Neural progenitor cell (in vitro differentiated cells): ENCODE measurements around the gene RASSF4. TPM values are rescaled to one million over a fixed set of nuclear protein-coding genes. Genes with fewer than 3 reads are reported as not detected.

ENCODE experiments used
- DNase-seq: peaks from one replicate; pipeline ENCODE4 v3.0.0-alpha.2; 2016; ENCODE audit warnings: low spot score
- H2AFZ ChIP-seq: fragments of 200-600 bp; sonication (generic); replicated peaks from 2 replicates; pipeline ENCODE4 v1.6.1; 2016; ENCODE audit warnings: antibody characterized with exemption
- H3F3A ChIP-seq: fragments of 200-600 bp; sonication (generic); 2 replicates; pipeline ENCODE4 v1.6.1; 2016; ENCODE audit warnings: antibody characterized with exemption, low read depth
- H3K27ac ChIP-seq: fragments of 200-600 bp; sonication (generic); 2 replicates; pipeline ENCODE4 v1.5.1; 2016; ENCODE audit warnings: mild to moderate bottlenecking
- H3K27me3 ChIP-seq: fragments of 200-600 bp; sonication (generic); 2 replicates; pipeline ENCODE4 v1.6.1; 2016; ENCODE audit warnings: mild to moderate bottlenecking, moderate library complexity
- H3K36me3 ChIP-seq: fragments of 200-600 bp; sonication (generic); 2 replicates; pipeline ENCODE4 v1.5.1; 2016
- H3K4me1 ChIP-seq: fragments of 200-600 bp; sonication (generic); 2 replicates; pipeline ENCODE4 v1.6.1; 2016; ENCODE audit warnings: mixed run types
- H3K4me2 ChIP-seq: fragments of 200-600 bp; sonication (generic); 2 replicates; pipeline ENCODE4 v1.6.1; 2016
- H3K4me3 ChIP-seq: fragments of 200-600 bp; sonication (generic); 2 replicates; pipeline ENCODE4 v1.5.1; 2016
- H3K79me2 ChIP-seq: fragments of 200-600 bp; sonication (generic); 2 replicates; pipeline ENCODE4 v1.6.1; 2016; ENCODE audit warnings: low read depth
- H3K9ac ChIP-seq: fragments of 200-600 bp; sonication (generic); 2 replicates; pipeline ENCODE4 v1.6.1; 2016
- H3K9me3 ChIP-seq: fragments of 200-600 bp; sonication (generic); 2 replicates; pipeline ENCODE4 v1.5.1; 2016; ENCODE audit warnings: low read depth
- H4K20me1 ChIP-seq: fragments of 200-600 bp; sonication (generic); 2 replicates; pipeline ENCODE4 v1.6.1; 2016; ENCODE audit warnings: low read depth
- H3K27ac Mint-ChIP-seq: 3 replicates; pipeline ENCODE4 v1.8.0; 2021; ENCODE audit warnings: mixed read lengths
- H3K27me3 Mint-ChIP-seq: 2 replicates; pipeline ENCODE4 v1.8.0; 2022; ENCODE audit warnings: low read depth, mild to moderate bottlenecking, inconsistent platforms, moderate library complexity, mixed read lengths; ENCODE audit not compliant: insufficient read depth
- H3K36me3 Mint-ChIP-seq: 3 replicates; pipeline ENCODE4 v1.8.0; 2021; ENCODE audit warnings: mixed read lengths
- H3K4me1 Mint-ChIP-seq: 3 replicates; pipeline ENCODE4 v1.8.0; 2021; ENCODE audit warnings: mixed read lengths
- H3K4me3 Mint-ChIP-seq: 3 replicates; pipeline ENCODE4 v1.8.0; 2021; ENCODE audit warnings: mild to moderate bottlenecking, moderate library complexity, mixed read lengths
- H3K9me3 Mint-ChIP-seq: 3 replicates; pipeline ENCODE4 v1.8.0; 2020; ENCODE audit warnings: mixed read lengths
- CTCF ChIP-seq: fragments of 200-600 bp; sonication (generic); IDR thresholded peaks from 2 replicates; pipeline ENCODE4 v1.5.1; 2017; ENCODE audit warnings: antibody characterized with exemption, mild to moderate bottlenecking
- EZH2 ChIP-seq: fragments of 200-600 bp; sonication (generic); IDR thresholded peaks from 2 replicates; pipeline ENCODE4 v1.6.1; 2017; ENCODE audit warnings: antibody characterized with exemption, mild to moderate bottlenecking, moderate library complexity
- EZH2phosphoT487 ChIP-seq: fragments of 200-600 bp; sonication (generic); IDR thresholded peaks from 2 replicates; pipeline ENCODE4 v1.6.1; 2017; ENCODE audit warnings: antibody characterized with exemption
- total RNA-seq: library from RNA; depleted of rRNA; stranded (reverse); fragments of >200 nt; gene quantifications from 2 replicates; pipeline ENCODE4 v1.2.3, GENCODE V29; 2015; ENCODE audit warnings: low replicate concordance

RASSF4 gene
- total RNA-seq, 1 donor from 2014 or later = 3.1 TPM

- no peak for DNase-seq
- Mint-ChIP-seq H3K4me1 (peaks cover 38% of the 10 kb centered on the region), H3K36me3 (peaks cover 7% of the 10 kb centered on the region), H3K27me3 (no peaks in the 10 kb centered on the region), H3K4me3 (no peak overlapping the region), H3K9me3 (no peaks in the 10 kb centered on the region), H3K27ac (no peak overlapping the region)
- Histone ChIP-seq H3K27ac (no peak overlapping the region), H3K4me3 (no peak overlapping the region), H3F3A (peaks cover 5% of the 10 kb centered on the region), H3K9ac (no peak overlapping the region), H3K79me2 (peaks cover 14% of the 10 kb centered on the region), H3K27me3 (peaks cover 3% of the 10 kb centered on the region), H2AFZ (no peak overlapping the region), H3K4me1 (peaks cover 5% of the 10 kb centered on the region), H3K9me3 (no peaks in the 10 kb centered on the region), H3K36me3 (no peaks in the 10 kb centered on the region), H3K4me2 (no peak overlapping the region), H4K20me1 (no peaks in the 10 kb centered on the region)
- TF ChIP-seq CTCF (no peak), EZH2phosphoT487 (no peak), EZH2 (no peak)
Measured at GRCh38 chr10:44954962-44955361, 4.6 kb upstream of the RASSF4 start.

GRCh38 chr10:44955413-44956070 lies 4.1 kb upstream of the RASSF4 start:
- Histone ChIP-seq H3K9ac (no peak overlapping the region), H3K4me2 (no peak overlapping the region), H3K4me1 (peaks cover 9% of the 10 kb centered on the region), H3K27me3 (peaks cover 8% of the 10 kb centered on the region), H3K4me3 (no peak overlapping the region), H2AFZ (no peak overlapping the region), H3K79me2 (peaks cover 14% of the 10 kb centered on the region), H3K9me3 (no peaks in the 10 kb centered on the region), H3K27ac (no peak overlapping the region), H4K20me1 (no peaks in the 10 kb centered on the region), H3F3A (peaks cover 5% of the 10 kb centered on the region), H3K36me3 (no peaks in the 10 kb centered on the region)
- H3K27ac Mint-ChIP-seq = no peak overlapping the region
- no peaks in the 10 kb centered on the region for H3K27me3 Mint-ChIP-seq
- no peak overlapping the region for H3K4me3 Mint-ChIP-seq
- TF ChIP-seq CTCF (no peak), EZH2phosphoT487 (no peak), EZH2 (no peak)
- H3K4me1 Mint-ChIP-seq = peaks cover 42% of the 10 kb centered on the region
- H3K9me3 Mint-ChIP-seq = no peaks in the 10 kb centered on the region
- peaks cover 7% of the 10 kb centered on the region for H3K36me3 Mint-ChIP-seq
- DNase-seq = no peak

GRCh38 chr10:44956226-44956625 lies 3.4 kb upstream of the RASSF4 start:
- H2AFZ ChIP-seq = no peak overlapping the region
- peaks cover 5% of the 10 kb centered on the region for H3F3A ChIP-seq
- TF ChIP-seq CTCF (no peak), EZH2phosphoT487 (no peak)
- no peak overlapping the region for H3K4me2 ChIP-seq
- Mint-ChIP-seq H3K27ac (no peak overlapping the region), H3K36me3 (peaks cover 7% of the 10 kb centered on the region), H3K9me3 (no peaks in the 10 kb centered on the region), H3K27me3 (no peaks in the 10 kb centered on the region), H3K4me1 (peaks cover 47% of the 10 kb centered on the region), H3K4me3 (no peak overlapping the region)
- no peak overlapping the region for H3K9ac ChIP-seq
- H3K36me3 ChIP-seq = no peaks in the 10 kb centered on the region
- peaks cover 15% of the 10 kb centered on the region for H3K27me3 ChIP-seq
- H3K4me1 ChIP-seq = peaks cover 16% of the 10 kb centered on the region
- no peak overlapping the region for H3K4me3 ChIP-seq
- no peaks in the 10 kb centered on the region for H4K20me1 ChIP-seq
- H3K79me2 ChIP-seq = peaks cover 14% of the 10 kb centered on the region
- H3K9me3 ChIP-seq = no peaks in the 10 kb centered on the region
- DNase-seq = no peak
- no peak overlapping the region for H3K27ac ChIP-seq
